ENCODE results near the gene HCN4. TPM values are rescaled to one million over a fixed set of nuclear protein-coding genes. Genes with fewer than 3 reads are reported as not detected.

HCN4 gene
- polyA plus RNA-seq, 1 donor from 2014 or later: 4.0 TPM

DNA sequence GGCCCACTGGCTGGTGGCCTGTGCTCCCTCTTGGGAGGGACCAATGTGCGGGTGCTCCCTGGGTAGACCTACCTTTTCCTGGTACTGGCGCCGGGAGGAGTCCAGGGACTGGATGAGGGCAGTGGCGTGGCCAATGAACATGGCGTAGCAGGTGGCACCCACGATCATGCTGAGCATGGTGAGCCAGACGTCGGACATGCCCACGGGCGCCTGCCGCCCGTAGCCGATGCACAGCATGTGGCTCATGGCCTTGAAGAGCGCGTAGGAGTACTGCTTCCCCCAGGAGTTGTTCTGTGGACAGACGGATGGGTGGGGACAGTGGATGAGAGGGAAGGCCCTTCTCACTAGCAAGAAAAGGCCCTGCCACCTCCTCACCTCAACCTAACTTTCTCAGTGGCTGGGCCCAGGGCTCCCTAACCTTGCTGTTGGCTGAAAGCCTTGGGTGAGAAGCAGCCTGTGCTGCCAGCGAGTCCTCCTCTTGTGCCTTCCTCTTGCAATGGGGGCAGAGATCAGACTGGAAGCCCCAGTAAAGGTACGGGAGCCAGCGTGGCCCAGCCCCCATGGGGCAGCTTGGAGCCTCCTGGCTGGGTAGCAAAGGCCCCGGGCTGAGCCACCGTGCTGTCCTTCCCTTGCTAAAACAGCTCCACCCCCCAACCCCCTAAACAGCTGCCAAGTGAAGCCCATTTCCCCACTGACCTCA lies 39.1 kb downstream of the HCN4 start:
- Histone ChIP-seq H3K4me2 (ENCODE audit: low read length) (no peak overlapping the region), H3K36me3 (ENCODE audit: insufficient read depth, low read length) (peaks cover 5% of the 10 kb centered on the region), H2AFZ (ENCODE audit: low read depth, low read length) (no peak overlapping the region), H3K79me2 (replicated peaks; ENCODE audit: insufficient read depth, low read length) (no peaks in the 10 kb centered on the region), H3K9me3 (ENCODE audit: low read length) (no peaks in the 10 kb centered on the region), H3F3A (ENCODE audit: insufficient read depth, low read length, poor library complexity, severe bottlenecking) (no peaks in the 10 kb centered on the region), H3K9me2 (ENCODE audit: insufficient read depth, low read length) (no peaks in the 10 kb centered on the region), H3K27ac (ENCODE audit: low read length) (no peak overlapping the region), H3K9ac (ENCODE audit: low read length) (no peak overlapping the region), H3K4me3 (ENCODE audit: low read length) (no peak overlapping the region), H4K20me1 (ENCODE audit: insufficient read depth) (no peaks in the 10 kb centered on the region), H3K27me3 (ENCODE audit: insufficient read depth, low read depth, low read length) (no peaks in the 10 kb centered on the region)
- TF ChIP-seq MXI1 (conservative IDR thresholded peaks at IDR 0.05; ENCODE audit: poor library complexity, severe bottlenecking): no peak
- TF ChIP-seq EP300 (conservative IDR thresholded peaks at IDR 0.05; ENCODE audit: poor library complexity, severe bottlenecking): no peak

DNA sequence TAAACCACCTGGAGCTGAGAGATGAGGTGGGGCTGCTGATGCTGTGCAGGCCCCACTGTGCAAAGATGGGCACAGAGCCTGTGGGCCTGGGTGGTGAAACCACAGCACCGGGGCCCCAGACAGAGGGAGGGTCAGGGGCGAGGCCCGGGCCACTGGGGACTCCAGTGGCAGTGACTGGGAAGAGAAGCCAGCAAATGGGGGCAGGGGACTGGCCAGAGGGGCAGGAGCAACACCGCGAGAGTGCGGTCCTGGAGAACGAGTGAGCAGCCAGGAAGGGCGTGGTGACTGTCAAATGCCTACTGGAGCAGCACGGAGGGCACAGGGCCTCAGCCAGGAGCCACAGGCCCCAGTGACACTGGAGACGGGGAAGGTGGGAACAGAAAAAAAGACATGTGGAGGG lies 39.8 kb downstream of the HCN4 start:
- H3K4me2 ChIP-seq (ENCODE audit: low read length): no peak overlapping the region
- no peaks in the 10 kb centered on the region for H3K79me2 ChIP-seq (replicated peaks; ENCODE audit: insufficient read depth, low read length)
- TF ChIP-seq, protein P1, sequence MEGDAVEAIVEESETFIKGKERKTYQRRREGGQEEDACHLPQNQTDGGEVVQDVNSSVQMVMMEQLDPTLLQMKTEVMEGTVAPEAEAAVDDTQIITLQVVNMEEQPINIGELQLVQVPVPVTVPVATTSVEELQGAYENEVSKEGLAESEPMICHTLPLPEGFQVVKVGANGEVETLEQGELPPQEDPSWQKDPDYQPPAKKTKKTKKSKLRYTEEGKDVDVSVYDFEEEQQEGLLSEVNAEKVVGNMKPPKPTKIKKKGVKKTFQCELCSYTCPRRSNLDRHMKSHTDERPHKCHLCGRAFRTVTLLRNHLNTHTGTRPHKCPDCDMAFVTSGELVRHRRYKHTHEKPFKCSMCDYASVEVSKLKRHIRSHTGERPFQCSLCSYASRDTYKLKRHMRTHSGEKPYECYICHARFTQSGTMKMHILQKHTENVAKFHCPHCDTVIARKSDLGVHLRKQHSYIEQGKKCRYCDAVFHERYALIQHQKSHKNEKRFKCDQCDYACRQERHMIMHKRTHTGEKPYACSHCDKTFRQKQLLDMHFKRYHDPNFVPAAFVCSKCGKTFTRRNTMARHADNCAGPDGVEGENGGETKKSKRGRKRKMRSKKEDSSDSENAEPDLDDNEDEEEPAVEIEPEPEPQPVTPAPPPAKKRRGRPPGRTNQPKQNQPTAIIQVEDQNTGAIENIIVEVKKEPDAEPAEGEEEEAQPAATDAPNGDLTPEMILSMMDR (IDR thresholded peaks at IDR 0.05; ENCODE audit: poor library complexity, severe bottlenecking): no peak
- no peak for TF ChIP-seq POLR2AphosphoS5 (IDR thresholded peaks at IDR 0.05)
- TF ChIP-seq EP300 (conservative IDR thresholded peaks at IDR 0.05; ENCODE audit: poor library complexity, severe bottlenecking): no peak
- TF ChIP-seq SMC3 (conservative IDR thresholded peaks at IDR 0.05; ENCODE audit: poor library complexity): no peak
- no peak for TF ChIP-seq TAF1 (IDR thresholded peaks at IDR 0.05; ENCODE audit: low read depth)
- no peak for TF ChIP-seq EZH2 (IDR thresholded peaks at IDR 0.05; ENCODE audit: borderline replicate concordance, insufficient read depth, low read length, poor library complexity, severe bottlenecking)
- no peak for TF ChIP-seq MXI1 (conservative IDR thresholded peaks at IDR 0.05; ENCODE audit: poor library complexity, severe bottlenecking)
- TF ChIP-seq, protein P2, sequence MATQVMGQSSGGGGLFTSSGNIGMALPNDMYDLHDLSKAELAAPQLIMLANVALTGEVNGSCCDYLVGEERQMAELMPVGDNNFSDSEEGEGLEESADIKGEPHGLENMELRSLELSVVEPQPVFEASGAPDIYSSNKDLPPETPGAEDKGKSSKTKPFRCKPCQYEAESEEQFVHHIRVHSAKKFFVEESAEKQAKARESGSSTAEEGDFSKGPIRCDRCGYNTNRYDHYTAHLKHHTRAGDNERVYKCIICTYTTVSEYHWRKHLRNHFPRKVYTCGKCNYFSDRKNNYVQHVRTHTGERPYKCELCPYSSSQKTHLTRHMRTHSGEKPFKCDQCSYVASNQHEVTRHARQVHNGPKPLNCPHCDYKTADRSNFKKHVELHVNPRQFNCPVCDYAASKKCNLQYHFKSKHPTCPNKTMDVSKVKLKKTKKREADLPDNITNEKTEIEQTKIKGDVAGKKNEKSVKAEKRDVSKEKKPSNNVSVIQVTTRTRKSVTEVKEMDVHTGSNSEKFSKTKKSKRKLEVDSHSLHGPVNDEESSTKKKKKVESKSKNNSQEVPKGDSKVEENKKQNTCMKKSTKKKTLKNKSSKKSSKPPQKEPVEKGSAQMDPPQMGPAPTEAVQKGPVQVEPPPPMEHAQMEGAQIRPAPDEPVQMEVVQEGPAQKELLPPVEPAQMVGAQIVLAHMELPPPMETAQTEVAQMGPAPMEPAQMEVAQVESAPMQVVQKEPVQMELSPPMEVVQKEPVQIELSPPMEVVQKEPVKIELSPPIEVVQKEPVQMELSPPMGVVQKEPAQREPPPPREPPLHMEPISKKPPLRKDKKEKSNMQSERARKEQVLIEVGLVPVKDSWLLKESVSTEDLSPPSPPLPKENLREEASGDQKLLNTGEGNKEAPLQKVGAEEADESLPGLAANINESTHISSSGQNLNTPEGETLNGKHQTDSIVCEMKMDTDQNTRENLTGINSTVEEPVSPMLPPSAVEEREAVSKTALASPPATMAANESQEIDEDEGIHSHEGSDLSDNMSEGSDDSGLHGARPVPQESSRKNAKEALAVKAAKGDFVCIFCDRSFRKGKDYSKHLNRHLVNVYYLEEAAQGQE (IDR thresholded peaks at IDR 0.05; ENCODE audit: borderline replicate concordance): no peak
- H3K27me3 ChIP-seq (ENCODE audit: insufficient read depth, low read depth, low read length): no peaks in the 10 kb centered on the region
- H3K4me3 ChIP-seq (ENCODE audit: low read length): no peak overlapping the region
- H3K27ac ChIP-seq (ENCODE audit: low read length): no peak overlapping the region
- H3K9me2 ChIP-seq (ENCODE audit: insufficient read depth, low read length): no peaks in the 10 kb centered on the region
- H3K9me3 ChIP-seq (ENCODE audit: low read length): no peaks in the 10 kb centered on the region
- H4K20me1 ChIP-seq (ENCODE audit: insufficient read depth): no peaks in the 10 kb centered on the region
- H3K9ac ChIP-seq (ENCODE audit: low read length): no peak overlapping the region
- H3K36me3 ChIP-seq (ENCODE audit: insufficient read depth, low read length): peaks cover 5% of the 10 kb centered on the region
- no peaks in the 10 kb centered on the region for H3F3A ChIP-seq (ENCODE audit: insufficient read depth, low read length, poor library complexity, severe bottlenecking)
- H2AFZ ChIP-seq (ENCODE audit: low read depth, low read length): no peak overlapping the region

Data from neural cell (in vitro differentiated cells).